ENCODE data around the gene B4GALT1.
A peak's percentile ranks its signal among the peaks of the same experiment; 100 is the strongest.
"Not testable (repeated sequence)": the region's sequence is repeated elsewhere in the genome, so short reads cannot be mapped to it uniquely, and the experiment has no call there.

Gene B4GALT1

GRCh38 chr9:33092634-33093033 lies 74.5 kb downstream of the B4GALT1 start:
- DNase-seq: no peak

GRCh38 chr9:33085672-33086071 lies 81.5 kb downstream of the B4GALT1 start:
- DNase-seq: not testable (repeated sequence)

GRCh38 chr9:33082538-33083326 lies 84.4 kb downstream of the B4GALT1 start:
- no peak for DNase-seq

DNA sequence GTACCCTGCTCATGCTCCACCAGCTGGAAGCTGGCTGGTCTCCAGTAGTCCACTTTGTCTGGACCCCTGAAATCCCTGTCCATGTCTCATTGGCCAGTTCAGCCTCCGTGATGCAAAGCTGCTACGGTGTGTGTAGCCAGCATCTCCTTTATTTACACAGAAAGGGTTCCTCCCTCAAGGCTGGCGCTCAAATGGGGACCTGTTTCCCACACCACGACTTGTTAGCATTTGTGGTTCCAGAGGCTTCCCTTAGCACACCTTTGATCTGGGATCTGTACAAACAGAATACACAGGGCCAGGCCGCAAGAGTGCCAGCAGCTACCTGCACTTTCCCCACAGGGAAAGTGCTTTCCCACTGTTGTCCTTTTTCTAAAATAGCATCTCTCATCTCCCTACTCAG lies 85.0 kb downstream of the B4GALT1 start:
- no peak for DNase-seq

DNA sequence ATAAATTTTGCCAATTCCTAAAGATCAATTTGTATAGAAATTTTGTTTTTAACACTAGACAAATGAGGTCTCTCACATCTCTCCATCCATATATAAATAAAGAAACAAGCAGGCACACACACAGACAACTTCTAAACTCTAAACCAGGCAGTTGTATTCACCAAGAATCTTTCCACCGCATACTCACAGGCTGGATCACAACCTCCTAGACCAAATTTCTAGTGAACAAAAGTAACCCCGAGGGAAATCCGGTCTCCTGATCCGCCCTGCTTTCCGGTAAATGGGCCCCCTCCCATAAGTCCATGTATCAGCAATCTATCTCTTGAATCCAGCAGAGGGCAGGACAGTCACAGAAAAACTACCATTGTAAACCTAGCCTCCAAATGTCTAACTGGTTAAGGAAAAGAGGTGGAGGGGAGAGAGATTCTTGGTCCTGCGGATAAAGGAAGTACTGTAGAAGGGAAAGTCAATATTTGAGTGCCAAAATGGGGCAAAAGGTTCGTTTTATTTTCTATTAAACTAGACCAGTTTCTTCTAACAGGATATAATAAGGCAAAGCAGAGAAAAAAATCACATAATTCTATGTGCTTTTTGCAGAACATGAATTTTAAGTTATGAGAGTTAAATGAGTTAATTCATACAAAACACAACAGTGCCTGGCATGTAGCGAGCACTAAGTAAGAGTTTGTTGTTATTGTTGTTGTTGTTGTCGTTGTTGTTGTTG lies 85.8 kb downstream of the B4GALT1 start:
- DNase-seq: peak; percentile 53

GRCh38 chr9:33080534-33080933 lies 86.6 kb downstream of the B4GALT1 start:
- no peak for DNase-seq

DNA sequence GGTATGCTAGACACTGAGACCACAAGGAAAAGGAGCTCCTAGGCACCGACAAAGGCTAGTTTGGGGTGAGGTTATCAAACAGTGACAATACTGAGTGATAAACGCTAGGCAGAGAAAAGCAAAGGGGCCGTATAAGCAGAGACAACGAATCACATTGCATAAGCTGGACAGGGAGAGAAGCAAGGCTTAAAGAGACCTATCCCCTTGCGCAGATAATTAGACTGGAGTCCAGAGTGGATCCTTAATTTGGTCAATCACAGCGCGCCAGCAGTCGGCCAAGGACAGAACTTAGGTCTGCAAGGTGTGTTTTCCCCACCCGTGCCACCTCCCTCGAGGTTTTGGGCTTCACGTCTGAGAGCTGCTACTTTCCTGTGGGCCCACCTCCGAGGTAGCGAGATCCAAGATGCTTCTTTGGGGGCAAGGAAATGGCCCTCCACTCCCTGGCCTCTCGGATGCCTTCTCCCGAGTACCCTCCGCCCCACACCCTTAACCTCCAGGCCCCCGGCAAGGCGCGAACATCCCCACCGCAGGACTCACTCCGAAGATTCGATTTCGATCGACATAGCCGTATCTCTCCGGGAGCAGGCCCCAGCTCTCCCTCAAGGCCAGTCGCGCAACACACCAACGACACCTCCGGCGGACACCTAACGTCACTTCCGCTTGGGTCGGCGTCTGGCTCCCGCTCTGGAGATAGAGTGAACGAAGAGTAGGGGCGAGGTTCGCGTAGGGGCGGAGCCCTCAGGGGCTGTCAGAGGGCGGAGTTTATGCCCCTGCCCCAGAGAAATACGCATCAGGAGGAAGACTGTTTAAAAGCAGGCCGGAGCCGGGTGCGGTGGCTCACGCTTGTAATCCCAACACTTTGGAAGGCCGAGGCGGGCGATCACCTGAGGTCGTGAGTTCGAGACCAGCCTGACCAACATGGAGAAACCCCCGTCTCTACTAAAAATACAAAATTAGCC lies 90.8 kb downstream of the B4GALT1 start, which contains the start of gene SMU1:
Gene SMU1, minus strand, starts transcription at position 629 of the 959 bp plus-strand sequence. Its CDS starts 66 bp downstream, at position 563.
- DNase-seq: peak; percentile 87

GRCh38 chr9:33068991-33069390 lies 98.1 kb downstream of the B4GALT1 start:
- DNase-seq: no peak

DNA sequence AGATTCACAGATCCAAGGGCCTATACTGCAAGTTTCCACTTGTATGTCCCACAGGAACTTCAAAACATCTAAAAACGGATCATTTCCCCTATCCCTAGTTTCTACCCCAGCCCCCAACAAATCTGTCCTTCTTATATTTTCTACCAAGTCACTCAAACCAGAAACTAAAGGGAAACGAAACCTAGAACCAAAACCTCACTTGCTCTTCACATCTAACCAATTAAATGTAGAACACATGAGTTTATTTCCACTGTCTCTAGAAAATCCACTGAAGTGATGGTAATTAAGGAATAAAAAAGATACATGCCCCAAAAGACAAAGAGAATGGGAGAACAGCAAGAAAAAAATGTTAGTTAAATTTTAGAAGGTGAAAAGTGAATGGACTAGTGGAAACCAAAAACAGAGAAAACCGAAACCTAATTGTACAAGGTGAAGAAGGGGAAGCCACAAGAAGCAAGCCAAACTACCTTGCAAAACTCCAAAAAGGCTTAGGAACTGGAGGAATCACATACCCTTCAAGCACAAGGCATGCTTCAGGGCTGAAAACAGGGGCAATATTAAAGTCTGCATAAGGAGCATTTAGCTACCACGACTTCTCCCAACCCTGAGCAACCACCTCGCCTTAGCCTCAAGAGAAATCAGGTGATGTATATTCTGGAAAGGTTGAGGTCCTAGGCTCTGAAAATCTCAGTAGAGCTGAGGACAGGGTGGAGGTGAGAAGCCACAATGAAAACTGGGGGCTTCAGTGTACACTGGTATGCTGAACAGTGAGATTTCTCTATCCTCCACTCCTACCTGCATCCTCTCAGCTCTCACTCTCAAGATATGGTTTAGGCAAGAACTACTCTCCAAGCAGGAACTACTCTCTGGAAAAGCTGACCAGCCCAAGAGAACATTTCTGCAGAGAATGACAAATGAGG lies 101.7 kb downstream of the B4GALT1 start:
- no peak for DNase-seq

Measured in NCI-H524 treated with DMSO at 0.1 percent for 48 hours (cell line).